HEK293 (cell line): ENCODE data around the gene LRFN2.

ENCODE experiments used
- CTCF ChIA-PET: fragments of 350-600 bp; formaldehyde crosslinking; extraction: SDS; loops from one replicate; lab custom pipeline; 2021; ENCODE audit warnings: antibody characterized with exemption; lab: Yijun Ruan, JAX
- POLR2A ChIA-PET: fragments of 300-600 bp; formaldehyde crosslinking; extraction: SDS; loops from one replicate; lab custom pipeline; 2020; ENCODE audit warnings: antibody characterized with exemption, inconsistent platforms; lab: Yijun Ruan, JAX
- H3K27ac ChIP-seq: fragments of 200-500 bp; sonication (Bioruptor generic); 2 replicates; pipeline ENCODE4 v1.5.1; 2014; ENCODE audit warnings: low read depth, low read length, control low read depth, inconsistent platforms; ENCODE audit errors: extremely low read depth
- H3K36me3 ChIP-seq, 2 experiments: fragments of 200-500 bp in 1 of 2; sonication (Bioruptor generic) in 1 of 2; 1 replicate in 1 of 2; 2 replicates in 1 of 2; pipeline ENCODE4 v1.5.1; 2014 to 2017; ENCODE audit warnings: inconsistent platforms in 2 of 2, low read length in 2 of 2; ENCODE audit not compliant: control insufficient read depth in 2 of 2, insufficient read depth in 1 of 2
- H3K4me1 ChIP-seq: fragments of 200-500 bp; sonication (Bioruptor generic); 2 replicates; pipeline ENCODE4 v1.5.1; 2014; ENCODE audit warnings: mild to moderate bottlenecking, low read length, inconsistent platforms; ENCODE audit not compliant: control insufficient read depth, insufficient read depth
- H3K4me3 ChIP-seq: 2 replicates; pipeline ENCODE4 v1.5.1; 2011; ENCODE audit warnings: low read depth, mild to moderate bottlenecking, control low read depth, low read length, moderate library complexity
- H3K9me3 ChIP-seq: fragments of 200-500 bp; sonication (Bioruptor generic); 2 replicates; pipeline ENCODE4 v1.5.1; 2014; ENCODE audit warnings: low read depth, low read length, inconsistent platforms; ENCODE audit not compliant: control insufficient read depth, insufficient read depth
- BCL11A ChIP-seq: fragments of 450-650 bp; formaldehyde crosslinking; IDR thresholded peaks from 2 replicates; pipeline ENCODE4 v1.5.1; 2016; ENCODE audit warnings: low read depth, missing biosample characterization, missing genetic modification characterization
- GLI2 ChIP-seq: fragments of 450-650 bp; formaldehyde crosslinking; IDR thresholded peaks from 2 replicates; pipeline ENCODE4; 2017; ENCODE audit warnings: missing biosample characterization, missing genetic modification characterization, low read depth, borderline replicate concordance
- GLIS1 ChIP-seq: fragments of 450-650 bp; formaldehyde crosslinking; IDR thresholded peaks from 2 replicates; pipeline ENCODE4 v1.5.1; 2016; ENCODE audit warnings: missing biosample characterization, missing genetic modification characterization
- KLF9 ChIP-seq: fragments of 450-650 bp; formaldehyde crosslinking; IDR thresholded peaks from 2 replicates; pipeline ENCODE4 v1.5.1; 2016; ENCODE audit warnings: missing biosample characterization, missing genetic modification characterization, low read depth
- MYNN ChIP-seq: fragments of 450-650 bp; formaldehyde crosslinking; IDR thresholded peaks from 2 replicates; pipeline ENCODE4 v1.5.1; 2016; ENCODE audit warnings: missing biosample characterization, missing genetic modification characterization, borderline replicate concordance
- RBAK ChIP-seq: fragments of 450-650 bp; formaldehyde crosslinking; IDR thresholded peaks from 2 replicates; pipeline ENCODE4 v1.5.1; 2016; ENCODE audit warnings: missing biosample characterization, missing genetic modification characterization
- SCRT2 ChIP-seq: fragments of 450-650 bp; formaldehyde crosslinking; IDR thresholded peaks from 2 replicates; pipeline ENCODE4 v1.5.1; 2016; ENCODE audit warnings: missing biosample characterization, missing genetic modification characterization
- SETDB1 ChIP-seq: IDR thresholded peaks from one replicate; pipeline ENCODE4 v1.6.1; 2017; ENCODE audit warnings: mild to moderate bottlenecking, low read length, moderate library complexity, mixed read lengths; ENCODE audit not compliant: insufficient read length
- TCF7L2 ChIP-seq: IDR thresholded peaks from 2 replicates; pipeline ENCODE4 v1.6.1; 2011; ENCODE audit warnings: low read depth, mild to moderate bottlenecking, inconsistent platforms, low read length, moderate library complexity, borderline replicate concordance
- ZBTB10 ChIP-seq: fragments of 450-650 bp; formaldehyde crosslinking; IDR thresholded peaks from 2 replicates; pipeline ENCODE4 v1.5.1; 2016; ENCODE audit warnings: missing biosample characterization, missing genetic modification characterization
- ZFP3 ChIP-seq: fragments of 450-650 bp; formaldehyde crosslinking; IDR thresholded peaks from 2 replicates; pipeline ENCODE4 v1.5.1; 2016; ENCODE audit warnings: low read depth, missing biosample characterization, missing genetic modification characterization
- ZNF133 ChIP-seq: fragments of 450-650 bp; formaldehyde crosslinking; IDR thresholded peaks from 2 replicates; pipeline ENCODE4 v1.5.1; 2016; ENCODE audit warnings: missing biosample characterization, missing genetic modification characterization
- ZNF155 ChIP-seq: fragments of 450-650 bp; formaldehyde crosslinking; IDR thresholded peaks from 2 replicates; pipeline ENCODE4 v1.5.1; 2016; ENCODE audit warnings: missing biosample characterization, missing genetic modification characterization
- ZNF26 ChIP-seq: fragments of 450-650 bp; formaldehyde crosslinking; IDR thresholded peaks from 2 replicates; pipeline ENCODE4 v1.5.1; 2016; ENCODE audit warnings: missing biosample characterization, missing genetic modification characterization
- ZNF324 ChIP-seq: fragments of 450-650 bp; formaldehyde crosslinking; IDR thresholded peaks from 2 replicates; pipeline ENCODE4 v1.5.1; 2016; ENCODE audit warnings: missing biosample characterization, missing genetic modification characterization
- ZNF48 ChIP-seq: fragments of 450-650 bp; formaldehyde crosslinking; IDR thresholded peaks from 2 replicates; pipeline ENCODE4 v1.5.1; 2016; ENCODE audit warnings: missing biosample characterization, missing genetic modification characterization
- ZNF501 ChIP-seq: fragments of 450-650 bp; formaldehyde crosslinking; IDR thresholded peaks from 2 replicates; pipeline ENCODE4 v1.5.1; 2016; ENCODE audit warnings: missing biosample characterization, missing genetic modification characterization
- ZNF510 ChIP-seq: fragments of 450-650 bp; formaldehyde crosslinking; IDR thresholded peaks from 2 replicates; pipeline ENCODE4 v1.5.1; 2018; ENCODE audit warnings: mild to moderate bottlenecking, missing genetic modification characterization, missing biosample characterization; ENCODE audit not compliant: insufficient replicate concordance
- ZNF600 ChIP-seq: fragments of 450-650 bp; formaldehyde crosslinking; IDR thresholded peaks from 2 replicates; pipeline ENCODE4 v1.5.1; 2016; ENCODE audit warnings: missing biosample characterization, missing genetic modification characterization
- ZNF658 ChIP-seq: fragments of 450-650 bp; formaldehyde crosslinking; IDR thresholded peaks from 2 replicates; pipeline ENCODE4; 2016; ENCODE audit warnings: missing biosample characterization, missing genetic modification characterization
- ZNF677 ChIP-seq: fragments of 450-650 bp; IDR thresholded peaks from 2 replicates; pipeline ENCODE4 v1.5.0; 2018; ENCODE audit warnings: missing biosample characterization, mild to moderate bottlenecking, missing genetic modification characterization, moderate library complexity
- ZNF792 ChIP-seq: fragments of 450-650 bp; formaldehyde crosslinking; IDR thresholded peaks from 2 replicates; pipeline ENCODE4 v1.5.1; 2016; ENCODE audit warnings: missing biosample characterization, missing genetic modification characterization
- ZNF830 ChIP-seq: fragments of 450-650 bp; IDR thresholded peaks from 2 replicates; pipeline ENCODE4 v1.5.0; 2018; ENCODE audit warnings: missing biosample characterization, missing genetic modification characterization, low read depth, mild to moderate bottlenecking, moderate library complexity
- ZNF843 ChIP-seq: fragments of 450-650 bp; formaldehyde crosslinking; IDR thresholded peaks from 2 replicates; pipeline ENCODE4 v1.5.1; 2016; ENCODE audit warnings: missing biosample characterization, missing genetic modification characterization
- TF ChIP-seq, protein P1 (sequence below): fragments of 450-650 bp; formaldehyde crosslinking; IDR thresholded peaks from 2 replicates; pipeline ENCODE4 v1.5.1; 2017; ENCODE audit warnings: missing biosample characterization, missing genetic modification characterization
- TF ChIP-seq, protein P2 (sequence below): fragments of 450-650 bp; formaldehyde crosslinking; IDR thresholded peaks from 2 replicates; pipeline ENCODE4 v1.5.1; 2016; ENCODE audit warnings: missing biosample characterization, missing genetic modification characterization
- TF ChIP-seq, protein P3 (sequence below): fragments of 450-650 bp; formaldehyde crosslinking; IDR thresholded peaks from 2 replicates; pipeline ENCODE4 v1.5.1; 2016; ENCODE audit warnings: missing biosample characterization, missing genetic modification characterization
- TF ChIP-seq, protein P4 (sequence below): fragments of 450-650 bp; formaldehyde crosslinking; IDR thresholded peaks from 2 replicates; pipeline ENCODE4 v1.5.1; 2016; ENCODE audit warnings: missing biosample characterization, missing genetic modification characterization

The LRFN2 gene

GRCh38 chr6:40393641-40394040, 193.5 kb downstream of the LRFN2 start (continued):
- TF ChIP-seq, protein P1, sequence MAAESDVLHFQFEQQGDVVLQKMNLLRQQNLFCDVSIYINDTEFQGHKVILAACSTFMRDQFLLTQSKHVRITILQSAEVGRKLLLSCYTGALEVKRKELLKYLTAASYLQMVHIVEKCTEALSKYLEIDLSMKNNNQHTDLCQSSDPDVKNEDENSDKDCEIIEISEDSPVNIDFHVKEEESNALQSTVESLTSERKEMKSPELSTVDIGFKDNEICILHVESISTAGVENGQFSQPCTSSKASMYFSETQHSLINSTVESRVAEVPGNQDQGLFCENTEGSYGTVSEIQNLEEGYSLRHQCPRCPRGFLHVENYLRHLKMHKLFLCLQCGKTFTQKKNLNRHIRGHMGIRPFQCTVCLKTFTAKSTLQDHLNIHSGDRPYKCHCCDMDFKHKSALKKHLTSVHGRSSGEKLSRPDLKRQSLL (tag by site-specific recombination), result no peak
- TF ChIP-seq ZFP3 (tag by site-specific recombination) (no peak), ZNF830 (tag by site-specific recombination) (no peak), ZNF48 (tag by site-specific recombination) (no peak), RBAK (no peak), MYNN (tag by site-specific recombination) (no peak)
- TF ChIP-seq, protein P2, sequence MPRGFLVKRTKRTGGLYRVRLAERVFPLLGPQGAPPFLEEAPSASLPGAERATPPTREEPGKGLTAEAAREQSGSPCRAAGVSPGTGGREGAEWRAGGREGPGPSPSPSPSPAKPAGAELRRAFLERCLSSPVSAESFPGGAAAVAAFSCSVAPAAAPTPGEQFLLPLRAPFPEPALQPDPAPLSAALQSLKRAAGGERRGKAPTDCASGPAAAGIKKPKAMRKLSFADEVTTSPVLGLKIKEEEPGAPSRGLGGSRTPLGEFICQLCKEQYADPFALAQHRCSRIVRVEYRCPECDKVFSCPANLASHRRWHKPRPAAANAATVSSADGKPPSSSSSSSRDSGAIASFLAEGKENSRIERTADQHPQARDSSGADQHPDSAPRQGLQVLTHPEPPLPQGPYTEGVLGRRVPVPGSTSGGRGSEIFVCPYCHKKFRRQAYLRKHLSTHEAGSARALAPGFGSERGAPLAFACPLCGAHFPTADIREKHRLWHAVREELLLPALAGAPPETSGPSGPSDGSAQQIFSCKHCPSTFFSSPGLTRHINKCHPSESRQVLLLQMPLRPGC, result no peak
- TF ChIP-seq, protein P3, sequence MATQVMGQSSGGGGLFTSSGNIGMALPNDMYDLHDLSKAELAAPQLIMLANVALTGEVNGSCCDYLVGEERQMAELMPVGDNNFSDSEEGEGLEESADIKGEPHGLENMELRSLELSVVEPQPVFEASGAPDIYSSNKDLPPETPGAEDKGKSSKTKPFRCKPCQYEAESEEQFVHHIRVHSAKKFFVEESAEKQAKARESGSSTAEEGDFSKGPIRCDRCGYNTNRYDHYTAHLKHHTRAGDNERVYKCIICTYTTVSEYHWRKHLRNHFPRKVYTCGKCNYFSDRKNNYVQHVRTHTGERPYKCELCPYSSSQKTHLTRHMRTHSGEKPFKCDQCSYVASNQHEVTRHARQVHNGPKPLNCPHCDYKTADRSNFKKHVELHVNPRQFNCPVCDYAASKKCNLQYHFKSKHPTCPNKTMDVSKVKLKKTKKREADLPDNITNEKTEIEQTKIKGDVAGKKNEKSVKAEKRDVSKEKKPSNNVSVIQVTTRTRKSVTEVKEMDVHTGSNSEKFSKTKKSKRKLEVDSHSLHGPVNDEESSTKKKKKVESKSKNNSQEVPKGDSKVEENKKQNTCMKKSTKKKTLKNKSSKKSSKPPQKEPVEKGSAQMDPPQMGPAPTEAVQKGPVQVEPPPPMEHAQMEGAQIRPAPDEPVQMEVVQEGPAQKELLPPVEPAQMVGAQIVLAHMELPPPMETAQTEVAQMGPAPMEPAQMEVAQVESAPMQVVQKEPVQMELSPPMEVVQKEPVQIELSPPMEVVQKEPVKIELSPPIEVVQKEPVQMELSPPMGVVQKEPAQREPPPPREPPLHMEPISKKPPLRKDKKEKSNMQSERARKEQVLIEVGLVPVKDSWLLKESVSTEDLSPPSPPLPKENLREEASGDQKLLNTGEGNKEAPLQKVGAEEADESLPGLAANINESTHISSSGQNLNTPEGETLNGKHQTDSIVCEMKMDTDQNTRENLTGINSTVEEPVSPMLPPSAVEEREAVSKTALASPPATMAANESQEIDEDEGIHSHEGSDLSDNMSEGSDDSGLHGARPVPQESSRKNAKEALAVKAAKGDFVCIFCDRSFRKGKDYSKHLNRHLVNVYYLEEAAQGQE (tag by site-specific recombination), result no peak

GRCh38 chr6:40392589-40392988, 194.6 kb downstream of the LRFN2 start:
- H3K4me3 ChIP-seq, result no peak overlapping the region
- TF ChIP-seq BCL11A (tag by site-specific recombination) (no peak), ZNF324 (tag by site-specific recombination) (no peak), ZNF792 (no peak), SETDB1 (no peak), ZNF26 (tag by site-specific recombination) (no peak), ZNF600 (tag by site-specific recombination) (no peak), GLIS1 (tag by site-specific recombination) (no peak), ZNF501 (tag by site-specific recombination) (no peak), ZBTB10 (tag by site-specific recombination) (no peak), ZNF155 (tag by site-specific recombination) (no peak), TCF7L2 (no peak), SCRT2 (no peak), KLF9 (tag by site-specific recombination) (no peak), ZNF843 (tag by site-specific recombination) (no peak), ZNF133 (tag by site-specific recombination) (no peak), ZNF510 (no peak), ZNF677 (tag by site-specific recombination) (no peak), GLI2 (no peak), ZNF658 (tag by site-specific recombination) (no peak)
- TF ChIP-seq, protein P4, sequence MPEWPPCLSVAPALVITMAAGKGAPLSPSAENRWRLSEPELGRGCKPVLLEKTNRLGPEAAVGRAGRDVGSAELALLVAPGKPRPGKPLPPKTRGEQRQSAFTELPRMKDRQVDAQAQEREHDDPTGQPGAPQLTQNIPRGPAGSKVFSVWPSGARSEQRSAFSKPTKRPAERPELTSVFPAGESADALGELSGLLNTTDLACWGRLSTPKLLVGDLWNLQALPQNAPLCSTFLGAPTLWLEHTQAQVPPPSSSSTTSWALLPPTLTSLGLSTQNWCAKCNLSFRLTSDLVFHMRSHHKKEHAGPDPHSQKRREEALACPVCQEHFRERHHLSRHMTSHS (tag by site-specific recombination), result no peak
- CTCF ChIA-PET, result no interaction called here
- no peaks in the 10 kb centered on the region for H3K9me3 ChIP-seq
- no peak overlapping the region for H3K27ac ChIP-seq
- H3K4me1 ChIP-seq, result no peaks in the 10 kb centered on the region
- H3K36me3 ChIP-seq, result no peaks in the 10 kb centered on the region
- POLR2A ChIA-PET, result no interaction called here
